ENCODE measurements around the gene NME3. TPM values are rescaled to one million over a fixed set of nuclear protein-coding genes. Genes with fewer than 3 reads are reported as not detected.
A peak's percentile ranks its signal among the peaks of the same experiment; 100 is the strongest.

Gene NME3
- total and polyA plus RNA-seq, 2 of the 13 experiments (the other 11 are each of a cell fraction or from before 2014, with no cell fraction given), result 10.4 to 15.9 TPM

- TF ChIP-seq TFDP1 (CRISPR knock-in tag; IDR thresholded peaks at IDR 0.05; ENCODE audit: borderline replicate concordance) (no peak), SOX6 (IDR thresholded peaks at IDR 0.05) (no peak), SOX6 (CRISPR knock-in tag; IDR thresholded peaks at IDR 0.05) (peak; percentile 6; the same call in 1 of the 2 replicates), ZNF557 (CRISPR knock-in tag; IDR thresholded peaks at IDR 0.05) (no peak), ZNF776 (CRISPR knock-in tag; IDR thresholded peaks at IDR 0.05) (peak; percentile 42), HES4 (CRISPR knock-in tag; IDR thresholded peaks at IDR 0.05; ENCODE audit: borderline replicate concordance) (peak; percentile 55; the same call in 1 of the 2 replicates), MTA1 (CRISPR knock-in tag; IDR thresholded peaks at IDR 0.05; ENCODE audit: borderline replicate concordance) (peak; percentile 16; the same call in 1 of the 2 replicates), TCF7L2 (IDR thresholded peaks at IDR 0.05; ENCODE audit: low read depth, low read length) (no peak), KDM6A (CRISPR knock-in tag; IDR thresholded peaks at IDR 0.05; ENCODE audit: low read depth) (no peak), CHD2 (IDR thresholded peaks at IDR 0.05; ENCODE audit: low read depth, low read length) (no peak), HCFC1 (IDR thresholded peaks at IDR 0.05; ENCODE audit: low read depth, low read length) (no peak), ZNF563 (CRISPR knock-in tag; IDR thresholded peaks at IDR 0.05) (no peak), ISX (CRISPR knock-in tag; conservative IDR thresholded peaks at IDR 0.05) (no peak), CTCF (CRISPR knock-in tag; IDR thresholded peaks at IDR 0.05) (peak; percentile 27), ZNF598 (CRISPR knock-in tag; IDR thresholded peaks at IDR 0.05; ENCODE audit: borderline replicate concordance) (peak; percentile 54; the same call in 1 of the 2 replicates), ZFYVE20 (CRISPR knock-in tag; IDR thresholded peaks at IDR 0.05; ENCODE audit: borderline replicate concordance, low read depth) (no peak), KAT7 (CRISPR knock-in tag; IDR thresholded peaks at IDR 0.05; ENCODE audit: borderline replicate concordance) (no peak), ZNF230 (CRISPR knock-in tag; IDR thresholded peaks at IDR 0.05) (peak; percentile 81; the same call in 1 of the 2 replicates), ZNF672 (CRISPR knock-in tag; IDR thresholded peaks at IDR 0.05) (no peak), MIER3 (CRISPR knock-in tag; IDR thresholded peaks at IDR 0.05; ENCODE audit: borderline replicate concordance) (no peak), ARNTL (CRISPR knock-in tag; IDR thresholded peaks at IDR 0.05) (no peak), ZNF33A (CRISPR knock-in tag; IDR thresholded peaks at IDR 0.05; ENCODE audit: borderline replicate concordance) (no peak)
- TF ChIP-seq, protein P1, sequence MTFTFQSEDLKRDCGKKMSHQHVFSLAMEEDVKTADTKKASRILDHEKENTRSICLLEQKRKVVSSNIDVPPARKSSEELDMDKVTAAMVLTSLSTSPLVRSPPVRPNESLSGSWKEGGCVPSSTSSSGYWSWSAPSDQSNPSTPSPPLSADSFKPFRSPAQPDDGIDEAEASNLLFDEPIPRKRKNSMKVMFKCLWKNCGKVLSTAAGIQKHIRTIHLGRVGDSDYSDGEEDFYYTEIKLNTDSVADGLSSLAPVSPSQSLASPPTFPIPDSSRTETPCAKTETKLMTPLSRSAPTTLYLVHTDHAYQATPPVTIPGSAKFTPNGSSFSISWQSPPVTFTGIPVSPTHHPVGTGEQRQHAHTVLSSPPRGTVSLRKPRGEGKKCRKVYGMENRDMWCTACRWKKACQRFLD (CRISPR knock-in tag; IDR thresholded peaks at IDR 0.05; ENCODE audit: borderline replicate concordance), result no peak
- TF ChIP-seq, protein P2, sequence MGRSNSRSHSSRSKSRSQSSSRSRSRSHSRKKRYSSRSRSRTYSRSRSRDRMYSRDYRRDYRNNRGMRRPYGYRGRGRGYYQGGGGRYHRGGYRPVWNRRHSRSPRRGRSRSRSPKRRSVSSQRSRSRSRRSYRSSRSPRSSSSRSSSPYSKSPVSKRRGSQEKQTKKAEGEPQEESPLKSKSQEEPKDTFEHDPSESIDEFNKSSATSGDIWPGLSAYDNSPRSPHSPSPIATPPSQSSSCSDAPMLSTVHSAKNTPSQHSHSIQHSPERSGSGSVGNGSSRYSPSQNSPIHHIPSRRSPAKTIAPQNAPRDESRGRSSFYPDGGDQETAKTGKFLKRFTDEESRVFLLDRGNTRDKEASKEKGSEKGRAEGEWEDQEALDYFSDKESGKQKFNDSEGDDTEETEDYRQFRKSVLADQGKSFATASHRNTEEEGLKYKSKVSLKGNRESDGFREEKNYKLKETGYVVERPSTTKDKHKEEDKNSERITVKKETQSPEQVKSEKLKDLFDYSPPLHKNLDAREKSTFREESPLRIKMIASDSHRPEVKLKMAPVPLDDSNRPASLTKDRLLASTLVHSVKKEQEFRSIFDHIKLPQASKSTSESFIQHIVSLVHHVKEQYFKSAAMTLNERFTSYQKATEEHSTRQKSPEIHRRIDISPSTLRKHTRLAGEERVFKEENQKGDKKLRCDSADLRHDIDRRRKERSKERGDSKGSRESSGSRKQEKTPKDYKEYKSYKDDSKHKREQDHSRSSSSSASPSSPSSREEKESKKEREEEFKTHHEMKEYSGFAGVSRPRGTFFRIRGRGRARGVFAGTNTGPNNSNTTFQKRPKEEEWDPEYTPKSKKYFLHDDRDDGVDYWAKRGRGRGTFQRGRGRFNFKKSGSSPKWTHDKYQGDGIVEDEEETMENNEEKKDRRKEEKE (IDR thresholded peaks at IDR 0.05), result no peak
Observed at GRCh38 chr16:1773703-1774447, 2.5 kb upstream of the NME3 start (continued).

Data from HepG2 (cell line).